Neural cell (in vitro differentiated cells): Measurements from ENCODE around the gene DBH. TPM values are rescaled to one million over a fixed set of nuclear protein-coding genes. Genes with fewer than 3 reads are reported as not detected.
A peak's percentile ranks its signal among the peaks of the same experiment; 100 is the strongest.

Experiments
- H2AFZ ChIP-seq: fragments of 200-600, 300-800 bp; sonication (generic), shearing (Covaris generic); 2 replicates; pipeline ENCODE4 v1.6.0; 2014; ENCODE audit warnings: low read depth, mild to moderate bottlenecking, antibody characterized with exemption, low read length, moderate library complexity
- H3F3A ChIP-seq: fragments of 200-600 bp; shearing (Covaris generic); 2 replicates; pipeline ENCODE4 v1.6.1; 2016; ENCODE audit warnings: mild to moderate bottlenecking, moderate library complexity, mixed read lengths, antibody characterized with exemption, low read length; ENCODE audit not compliant: insufficient read depth, poor library complexity, severe bottlenecking
- H3K27ac ChIP-seq: fragments of 200-600, 300-800 bp; sonication (generic), shearing (Covaris generic); 2 replicates; pipeline ENCODE4 v1.5.1; 2014; ENCODE audit warnings: mild to moderate bottlenecking, low read length, moderate library complexity
- H3K27me3 ChIP-seq: fragments of 300-800, 200-600 bp; sonication (generic), shearing (Covaris generic); 2 replicates; pipeline ENCODE4 v1.6.0; 2014; ENCODE audit warnings: mild to moderate bottlenecking, low read depth, low read length, moderate library complexity; ENCODE audit not compliant: insufficient read depth
- H3K36me3 ChIP-seq: fragments of 300-800, 200-600 bp; sonication (generic), shearing (Covaris generic); 2 replicates; pipeline ENCODE4 v1.5.1; 2014; ENCODE audit warnings: mild to moderate bottlenecking, antibody characterized with exemption, low read length, moderate library complexity; ENCODE audit not compliant: insufficient read depth
- H3K4me2 ChIP-seq: fragments of 300-800, 200-600 bp; sonication (generic), shearing (Covaris generic); 2 replicates; pipeline ENCODE4 v1.6.0; 2014; ENCODE audit warnings: mild to moderate bottlenecking, low read length
- H3K4me3 ChIP-seq: fragments of 300-800, 200-600 bp; sonication (generic), shearing (Covaris generic); 2 replicates; pipeline ENCODE4 v1.5.1; 2014; ENCODE audit warnings: mild to moderate bottlenecking, low read length, moderate library complexity
- H3K79me2 ChIP-seq: fragments of 200-600 bp; shearing (Covaris generic); replicated peaks from 2 replicates; pipeline ENCODE4 v1.6.0; 2014; ENCODE audit warnings: mild to moderate bottlenecking, low read length, moderate library complexity; ENCODE audit not compliant: insufficient read depth
- H3K9ac ChIP-seq: fragments of 300-800, 200-600 bp; sonication (generic), shearing (Covaris generic); 2 replicates; pipeline ENCODE4 v1.6.1; 2016; ENCODE audit warnings: mild to moderate bottlenecking, low read length, mixed read lengths
- H3K9me2 ChIP-seq: fragments of 200-600 bp; shearing (Covaris generic); 2 replicates; pipeline ENCODE4 v1.6.1; 2016; ENCODE audit warnings: mild to moderate bottlenecking, low read length, mixed read lengths; ENCODE audit not compliant: insufficient read depth
- H3K9me3 ChIP-seq: fragments of 200-600, 300-800 bp; sonication (generic), shearing (Covaris generic); 2 replicates; pipeline ENCODE4 v1.6.1; 2016; ENCODE audit warnings: mild to moderate bottlenecking, mixed run types, low read length, moderate library complexity, mixed read lengths
- H4K20me1 ChIP-seq: fragments of 200-600 bp; shearing (Covaris generic); 2 replicates; pipeline ENCODE4 v1.6.1; 2016; ENCODE audit warnings: mild to moderate bottlenecking, mixed run types; ENCODE audit not compliant: insufficient read depth
- CTCF ChIP-seq: fragments of 450-650 bp; IDR thresholded peaks from 2 replicates; pipeline ENCODE4 v1.5.1; 2014; ENCODE audit warnings: antibody characterized with exemption, mild to moderate bottlenecking, moderate library complexity; ENCODE audit not compliant: poor library complexity, severe bottlenecking
- EP300 ChIP-seq: fragments of 450-650 bp; conservative IDR thresholded peaks from 2 replicates; pipeline ENCODE4 v1.6.1; 2014; ENCODE audit warnings: antibody characterized with exemption, mild to moderate bottlenecking, moderate library complexity; ENCODE audit not compliant: poor library complexity, severe bottlenecking
- EZH2 ChIP-seq: fragments of 200-600, 300-800 bp; shearing (Covaris generic), sonication (generic); IDR thresholded peaks from 2 replicates; pipeline ENCODE4 v1.6.1; 2014; ENCODE audit warnings: antibody characterized with exemption, low read length, borderline replicate concordance, mild to moderate bottlenecking; ENCODE audit not compliant: insufficient read depth, poor library complexity, severe bottlenecking
- MXI1 ChIP-seq: fragments of 450-650 bp; conservative IDR thresholded peaks from 2 replicates; pipeline ENCODE4 v1.6.1; 2014; ENCODE audit warnings: antibody characterized with exemption, mild to moderate bottlenecking; ENCODE audit not compliant: poor library complexity, severe bottlenecking
- POLR2AphosphoS5 ChIP-seq: IDR thresholded peaks from 2 replicates; pipeline ENCODE4 v1.6.1; 2012
- RAD21 ChIP-seq: fragments of 450-650 bp; conservative IDR thresholded peaks from 2 replicates; pipeline ENCODE4 v1.6.1; 2014; ENCODE audit warnings: antibody characterized with exemption, mild to moderate bottlenecking, moderate library complexity
- REST ChIP-seq: IDR thresholded peaks from 2 replicates; pipeline ENCODE4 v1.6.1; 2012; ENCODE audit warnings: borderline replicate concordance
- SMC3 ChIP-seq: fragments of 450-650 bp; conservative IDR thresholded peaks from 2 replicates; pipeline ENCODE4 v1.6.1; 2014; ENCODE audit warnings: antibody characterized with exemption, mild to moderate bottlenecking, moderate library complexity; ENCODE audit not compliant: poor library complexity
- TAF1 ChIP-seq: IDR thresholded peaks from 2 replicates; pipeline ENCODE4 v1.6.1; 2012; ENCODE audit warnings: low read depth
- polyA plus RNA-seq: library from polyadenylated mRNA; depleted of rRNA; stranded (reverse); fragments of >200 nt; gene quantifications from 2 replicates; pipeline ENCODE4 v1.2.3, GENCODE V29; 2014

Gene DBH
- polyA plus RNA-seq, 1 donor from 2014 or later = not detected

- Histone ChIP-seq H3K9me3 (no peaks in the 10 kb centered on the region), H3K9me2 (no peaks in the 10 kb centered on the region), H2AFZ (no peak overlapping the region), H3K4me2 (no peak overlapping the region), H4K20me1 (no peaks in the 10 kb centered on the region), H3F3A (no peaks in the 10 kb centered on the region), H3K79me2 (no peaks in the 10 kb centered on the region), H3K27me3 (peaks cover 19% of the 10 kb centered on the region), H3K4me3 (no peak overlapping the region), H3K27ac (no peak overlapping the region), H3K9ac (no peak overlapping the region), H3K36me3 (no peaks in the 10 kb centered on the region)
- no peak for TF ChIP-seq MXI1
- TF ChIP-seq RAD21 = peak; percentile 44
- peak; percentile 17 for TF ChIP-seq SMC3
These were observed 31.9 kb upstream of the DBH start for GRCh38 chr9:133604214-133604613.

GRCh38 chr9:133604856-133605255 is 31.3 kb upstream of the DBH start:
- no peak overlapping the region for H2AFZ ChIP-seq
- H3F3A ChIP-seq = no peaks in the 10 kb centered on the region
- H3K4me3 ChIP-seq = no peak overlapping the region
- no peak overlapping the region for H3K9ac ChIP-seq
- no peak overlapping the region for H3K27ac ChIP-seq
- no peaks in the 10 kb centered on the region for H3K79me2 ChIP-seq
- no peaks in the 10 kb centered on the region for H3K9me2 ChIP-seq
- TF ChIP-seq SMC3 = no peak
- no peak for TF ChIP-seq EP300
- TF ChIP-seq MXI1 = no peak
- TF ChIP-seq EZH2 = no peak
- TF ChIP-seq POLR2AphosphoS5 = no peak
- no peak for TF ChIP-seq CTCF
- no peak for TF ChIP-seq TAF1
- no peak for TF ChIP-seq RAD21
- no peak for TF ChIP-seq REST
- no peaks in the 10 kb centered on the region for H3K9me3 ChIP-seq
- no peak overlapping the region for H3K4me2 ChIP-seq
- H4K20me1 ChIP-seq = no peaks in the 10 kb centered on the region
- no peaks in the 10 kb centered on the region for H3K36me3 ChIP-seq
- peaks cover 25% of the 10 kb centered on the region for H3K27me3 ChIP-seq

- Histone ChIP-seq H3K9me2 (no peaks in the 10 kb centered on the region), H3K4me2 (no peak overlapping the region), H3K27ac (no peak overlapping the region), H3K9ac (no peak overlapping the region), H3K79me2 (no peaks in the 10 kb centered on the region), H3F3A (no peaks in the 10 kb centered on the region), H4K20me1 (no peaks in the 10 kb centered on the region), H3K27me3 (peaks cover 30% of the 10 kb centered on the region), H3K9me3 (no peaks in the 10 kb centered on the region), H2AFZ (no peak overlapping the region), H3K4me3 (no peak overlapping the region), H3K36me3 (no peaks in the 10 kb centered on the region)
- TF ChIP-seq SMC3 (no peak), TAF1 (no peak), RAD21 (no peak), REST (no peak), MXI1 (no peak), POLR2AphosphoS5 (no peak), EP300 (no peak), CTCF (no peak), EZH2 (no peak)
These were observed 30.7 kb upstream of the DBH start for GRCh38 chr9:133605446-133605845.
